WTC11 (cell line): ENCODE results near the gene RPS29.

Source experiments
- ARID4B ChIP-seq: sonication (generic); formaldehyde crosslinking; IDR thresholded peaks from 2 replicates; pipeline ENCODE4 v1.8.0; 2023; ENCODE audit warnings: missing genetic modification reagents, mild to moderate bottlenecking, borderline replicate concordance
- ATF3 ChIP-seq: sonication (generic); formaldehyde crosslinking; conservative IDR thresholded peaks from 2 replicates; pipeline ENCODE4 v1.8.1; 2022; ENCODE audit warnings: mild to moderate bottlenecking, missing genetic modification reagents
- CTCF ChIP-seq: fragments of 200-600 bp; IDR thresholded peaks from 2 replicates; pipeline ENCODE4 v1.8.0; 2022; ENCODE audit warnings: antibody characterized with exemption
- ELF4 ChIP-seq: sonication (generic); formaldehyde crosslinking; IDR thresholded peaks from 2 replicates; pipeline ENCODE4 v1.8.1; 2022; ENCODE audit warnings: low read depth, mild to moderate bottlenecking, moderate library complexity, missing genetic modification reagents
- GABPB1 ChIP-seq: sonication (generic); formaldehyde crosslinking; IDR thresholded peaks from 2 replicates; pipeline ENCODE4 v1.8.1; 2023; ENCODE audit warnings: mild to moderate bottlenecking, missing genetic modification reagents
- HMGXB4 ChIP-seq: sonication (generic); formaldehyde crosslinking; IDR thresholded peaks from 2 replicates; pipeline ENCODE4 v1.8.1; 2023; ENCODE audit warnings: mild to moderate bottlenecking, moderate library complexity, missing genetic modification reagents
- RELA ChIP-seq: sonication (generic); formaldehyde crosslinking; IDR thresholded peaks from 2 replicates; pipeline ENCODE4 v1.8.1; 2022; ENCODE audit warnings: missing genetic modification reagents, mild to moderate bottlenecking, borderline replicate concordance
- SMAD3 ChIP-seq: sonication (generic); formaldehyde crosslinking; IDR thresholded peaks from 2 replicates; pipeline ENCODE4 v1.8.0; 2022; ENCODE audit warnings: missing genetic modification reagents, mild to moderate bottlenecking, borderline replicate concordance
- SP1 ChIP-seq: sonication (generic); formaldehyde crosslinking; conservative IDR thresholded peaks from 2 replicates; pipeline ENCODE4 v1.8.1; 2022; ENCODE audit warnings: missing genetic modification reagents
- ZNF121 ChIP-seq: sonication (generic); formaldehyde crosslinking; IDR thresholded peaks from 2 replicates; pipeline ENCODE4 v1.8.0; 2023; ENCODE audit warnings: missing genetic modification reagents
- ZNF232 ChIP-seq: sonication (generic); formaldehyde crosslinking; IDR thresholded peaks from 2 replicates; pipeline ENCODE4 v1.8.0; 2022; ENCODE audit warnings: mild to moderate bottlenecking, missing genetic modification reagents

GRCh38 chr14:49541049-49541448 is 45.1 kb downstream of the RPS29 start:
- no peak for TF ChIP-seq CTCF
- TF ChIP-seq HMGXB4 (CRISPR knock-in tag) = no peak
- no peak for TF ChIP-seq ATF3 (CRISPR knock-in tag)
- no peak for TF ChIP-seq RELA (CRISPR knock-in tag)
- no peak for TF ChIP-seq ELF4 (CRISPR knock-in tag)
- TF ChIP-seq ZNF121 (CRISPR knock-in tag) = no peak
- TF ChIP-seq SMAD3 (CRISPR knock-in tag) = no peak
- no peak for TF ChIP-seq SP1 (CRISPR knock-in tag)
- TF ChIP-seq ZNF232 = no peak
- no peak for TF ChIP-seq GABPB1 (CRISPR knock-in tag)
- TF ChIP-seq ARID4B (CRISPR knock-in tag) = no peak
